Measurements from ENCODE around the gene OSBPL10.

OSBPL10 gene

GRCh38 chr3:31653464-31653863 is 327.6 kb downstream of the OSBPL10 start:
- Mint-ChIP-seq H3K9me3 (peaks cover 75% of the 10 kb centered on the region), H3K36me3 (ENCODE audit: low read depth) (peaks cover 65% of the 10 kb centered on the region), H3K4me1 (ENCODE audit: low read depth) (no peaks in the 10 kb centered on the region), H3K27me3 (no peaks in the 10 kb centered on the region), H3K27ac (no peak overlapping the region), H3K4me3 (no peak overlapping the region)

DNA sequence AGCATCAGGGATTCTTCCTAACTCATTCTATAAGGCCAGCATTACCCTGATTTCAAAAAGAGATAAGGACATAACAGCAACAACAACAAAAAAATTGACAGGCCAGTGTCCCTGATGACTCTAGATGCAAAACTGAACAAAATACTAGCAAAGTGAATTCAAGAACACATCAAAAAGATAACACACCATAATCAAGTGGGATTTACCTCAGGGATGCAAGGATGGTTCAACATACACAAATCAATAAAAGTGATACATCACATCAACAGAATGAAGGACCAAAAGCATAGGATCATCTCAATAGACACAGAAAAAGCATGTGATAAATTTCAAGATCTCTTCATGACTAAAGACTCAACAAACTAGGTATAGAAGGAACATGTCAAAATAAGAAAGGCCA is 328.8 kb downstream of the OSBPL10 start:
- Mint-ChIP-seq H3K4me1 (ENCODE audit: low read depth) (no peaks in the 10 kb centered on the region), H3K4me3 (no peak overlapping the region), H3K36me3 (ENCODE audit: low read depth) (peaks cover 63% of the 10 kb centered on the region), H3K27ac (no peak overlapping the region), H3K27me3 (no peaks in the 10 kb centered on the region), H3K9me3 (peaks cover 72% of the 10 kb centered on the region)

DNA sequence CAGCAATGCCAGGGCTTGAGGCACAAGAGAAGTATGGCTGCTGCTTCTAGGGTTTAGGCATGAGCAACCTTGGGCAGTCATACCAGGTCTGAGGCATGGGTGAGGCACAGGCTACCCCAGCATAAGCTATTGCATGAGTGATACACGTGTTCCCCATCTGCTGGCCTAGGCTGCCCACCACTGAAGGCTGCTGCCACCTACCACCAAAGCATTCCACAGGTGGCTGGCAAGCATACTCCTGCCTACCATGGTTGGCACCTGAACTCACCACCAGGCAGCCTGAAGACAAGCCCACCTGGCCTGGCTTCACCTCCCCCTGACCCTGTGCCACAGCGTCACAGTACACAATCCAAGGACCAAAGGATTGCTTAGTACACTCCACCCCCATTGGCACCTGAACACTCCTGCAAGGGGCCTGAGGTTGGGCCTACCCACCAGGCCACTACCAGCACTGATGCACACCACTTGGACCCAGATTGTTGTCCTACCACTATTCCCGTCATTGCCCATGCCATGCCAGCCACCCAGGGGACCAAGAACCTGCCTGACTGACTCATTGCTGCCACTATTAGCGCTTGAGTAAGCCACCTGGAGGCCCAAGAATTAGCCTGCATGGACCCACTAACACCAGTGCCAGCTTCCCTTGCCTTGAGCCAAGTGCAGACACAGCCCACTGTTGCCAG is 332.6 kb downstream of the OSBPL10 start:
- Mint-ChIP-seq H3K4me3 (no peak overlapping the region), H3K9me3 (peaks cover 52% of the 10 kb centered on the region), H3K27ac (no peak overlapping the region), H3K36me3 (ENCODE audit: low read depth) (peaks cover 72% of the 10 kb centered on the region), H3K27me3 (no peaks in the 10 kb centered on the region), H3K4me1 (ENCODE audit: low read depth) (no peaks in the 10 kb centered on the region)

DNA sequence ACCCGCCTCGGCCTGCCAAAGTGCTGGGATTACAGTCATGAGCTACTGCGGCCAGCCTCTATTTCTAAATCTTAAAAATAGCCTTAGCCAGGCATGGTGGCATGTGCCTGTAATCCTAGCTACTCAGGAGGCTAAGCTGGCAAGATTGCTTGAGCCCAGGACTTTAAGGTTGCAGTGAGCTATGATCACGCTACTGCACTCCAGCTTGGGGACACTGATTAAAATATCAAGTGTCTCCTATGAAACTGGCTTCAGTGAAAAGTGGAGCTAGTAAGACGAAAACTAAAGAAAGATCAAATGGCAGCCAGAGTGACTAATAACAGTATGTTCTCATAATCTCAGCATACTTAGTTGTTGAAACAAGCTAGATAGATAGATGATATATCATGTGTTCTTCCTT is 335.8 kb downstream of the OSBPL10 start:
- Mint-ChIP-seq H3K27me3 (no peaks in the 10 kb centered on the region), H3K4me3 (no peak overlapping the region), H3K27ac (no peak overlapping the region), H3K9me3 (peaks cover 36% of the 10 kb centered on the region), H3K36me3 (ENCODE audit: low read depth) (peaks cover 53% of the 10 kb centered on the region), H3K4me1 (ENCODE audit: low read depth) (no peaks in the 10 kb centered on the region)

DNA sequence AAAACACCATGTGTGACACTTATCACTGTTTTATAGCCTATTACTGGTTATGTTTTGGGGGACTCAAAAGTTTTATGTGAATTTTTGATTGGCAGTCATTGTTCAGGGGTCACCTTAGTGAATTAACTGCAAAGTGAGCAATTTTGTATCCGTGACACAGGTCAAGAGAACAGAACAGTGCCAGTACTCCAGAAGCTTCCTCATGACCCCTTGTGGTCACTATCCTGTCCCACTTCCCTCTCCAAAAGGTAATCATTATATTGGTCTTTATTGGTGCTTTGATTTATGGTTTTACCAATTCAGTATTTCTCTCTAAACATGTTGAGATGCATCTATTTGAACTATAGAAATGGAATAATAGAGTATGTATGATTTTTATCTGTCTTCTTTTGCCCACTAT is 341.2 kb downstream of the OSBPL10 start:
- Mint-ChIP-seq H3K36me3 (ENCODE audit: low read depth) (peaks cover 44% of the 10 kb centered on the region), H3K27ac (no peak overlapping the region), H3K4me1 (ENCODE audit: low read depth) (peaks cover 32% of the 10 kb centered on the region)

DNA sequence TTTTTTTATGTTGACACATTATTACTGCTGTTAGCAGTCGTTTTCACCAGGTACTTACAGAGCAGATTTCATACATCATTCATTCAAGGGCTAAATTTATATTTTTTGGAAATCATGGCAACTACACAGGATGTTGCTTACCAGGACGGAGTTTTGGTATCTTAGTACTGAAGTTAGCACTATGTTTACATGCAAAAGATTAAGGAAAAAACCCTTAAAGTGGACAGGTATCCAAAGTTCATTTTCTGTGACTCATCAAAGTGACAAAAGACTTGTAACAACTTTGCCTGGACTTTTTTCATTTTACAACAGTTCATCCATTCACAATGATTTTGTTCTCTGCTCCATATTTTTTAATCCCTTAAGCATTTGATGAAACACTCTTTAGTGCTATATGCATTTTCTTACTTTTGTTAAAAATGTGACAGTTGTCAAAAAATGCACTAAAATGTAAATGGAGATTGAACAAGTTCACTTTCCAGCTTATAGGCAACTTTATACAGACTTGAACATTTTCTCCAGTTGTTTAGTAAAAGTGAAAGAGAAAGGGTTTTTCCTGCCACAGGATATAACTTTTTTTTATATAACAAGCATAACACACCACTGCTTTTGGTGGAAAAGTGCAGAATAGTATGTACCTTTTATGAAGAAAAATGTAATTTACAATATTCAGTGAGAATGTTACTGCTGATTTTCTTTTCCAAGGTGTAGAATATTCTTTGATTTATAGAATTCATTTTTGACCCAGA is 344.2 kb downstream of the OSBPL10 start:
- no peak overlapping the region for H3K4me3 Mint-ChIP-seq
- H3K27ac Mint-ChIP-seq: peak overlapping the region; percentile 71
- no peaks in the 10 kb centered on the region for H3K27me3 Mint-ChIP-seq
- H3K36me3 Mint-ChIP-seq (ENCODE audit: low read depth): peaks cover 53% of the 10 kb centered on the region
- peaks cover 46% of the 10 kb centered on the region for H3K4me1 Mint-ChIP-seq (ENCODE audit: low read depth)
- H3K9me3 Mint-ChIP-seq: no peaks in the 10 kb centered on the region

More for the DNA sequence above, 341.2 kb downstream of the OSBPL10 start:
- Mint-ChIP-seq H3K4me3 (no peak overlapping the region), H3K27me3 (no peaks in the 10 kb centered on the region), H3K9me3 (peaks cover 4% of the 10 kb centered on the region)

- no peaks in the 10 kb centered on the region for H3K9me3 Mint-ChIP-seq
- peaks cover 62% of the 10 kb centered on the region for H3K36me3 Mint-ChIP-seq (ENCODE audit: low read depth)
- peaks cover 46% of the 10 kb centered on the region for H3K4me1 Mint-ChIP-seq (ENCODE audit: low read depth)
- no peaks in the 10 kb centered on the region for H3K27me3 Mint-ChIP-seq
- no peak overlapping the region for H3K4me3 Mint-ChIP-seq
- H3K27ac Mint-ChIP-seq: peak overlapping the region; percentile 19
These were observed 345.0 kb downstream of the OSBPL10 start for GRCh38 chr3:31636049-31636448.

DNA sequence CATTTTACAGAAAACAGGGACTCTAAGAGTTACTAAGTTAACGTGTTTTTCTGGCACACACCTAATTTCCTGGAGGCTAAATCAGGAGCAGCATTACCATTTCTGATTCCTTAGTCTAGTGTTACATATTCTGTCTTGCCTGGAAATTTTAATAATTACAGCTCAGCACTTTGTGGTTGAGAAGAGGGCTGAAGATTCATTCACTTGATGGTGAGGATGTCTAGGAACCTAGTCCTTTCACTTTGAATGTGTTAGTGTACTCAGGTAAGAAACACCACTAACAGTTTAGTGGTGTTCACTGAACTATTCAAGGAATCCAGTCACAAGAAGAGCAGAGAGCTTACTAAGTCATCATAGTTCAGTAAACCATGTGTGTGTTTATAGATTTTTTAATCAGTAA is 345.5 kb downstream of the OSBPL10 start:
- Mint-ChIP-seq H3K36me3 (ENCODE audit: low read depth) (peaks cover 66% of the 10 kb centered on the region), H3K4me3 (no peak overlapping the region), H3K27ac (peak overlapping the region; percentile 19), H3K4me1 (ENCODE audit: low read depth) (peaks cover 46% of the 10 kb centered on the region), H3K27me3 (no peaks in the 10 kb centered on the region), H3K9me3 (no peaks in the 10 kb centered on the region)

DNA sequence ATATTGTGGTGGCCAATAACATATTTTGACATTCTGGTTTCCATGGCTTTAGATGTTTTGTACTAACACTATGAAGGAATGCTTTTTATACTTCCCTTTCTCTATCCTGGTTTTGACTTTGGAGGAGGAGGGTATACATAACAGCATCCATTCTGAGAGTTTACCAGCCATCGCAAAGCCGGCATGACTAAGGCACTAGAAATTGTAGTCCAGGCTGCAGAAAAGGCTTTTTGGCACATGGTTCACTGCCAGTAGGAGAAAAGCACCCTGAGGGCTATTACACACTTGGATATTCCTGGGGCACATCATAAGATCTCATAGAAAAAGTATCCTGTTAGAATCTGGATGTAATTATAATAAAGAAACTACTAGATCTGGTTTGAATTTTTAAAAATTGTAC is 346.6 kb downstream of the OSBPL10 start:
- Mint-ChIP-seq H3K27me3 (no peaks in the 10 kb centered on the region), H3K36me3 (ENCODE audit: low read depth) (peaks cover 77% of the 10 kb centered on the region), H3K27ac (no peak overlapping the region), H3K4me1 (ENCODE audit: low read depth) (peaks cover 46% of the 10 kb centered on the region), H3K9me3 (no peaks in the 10 kb centered on the region), H3K4me3 (no peak overlapping the region)

DNA sequence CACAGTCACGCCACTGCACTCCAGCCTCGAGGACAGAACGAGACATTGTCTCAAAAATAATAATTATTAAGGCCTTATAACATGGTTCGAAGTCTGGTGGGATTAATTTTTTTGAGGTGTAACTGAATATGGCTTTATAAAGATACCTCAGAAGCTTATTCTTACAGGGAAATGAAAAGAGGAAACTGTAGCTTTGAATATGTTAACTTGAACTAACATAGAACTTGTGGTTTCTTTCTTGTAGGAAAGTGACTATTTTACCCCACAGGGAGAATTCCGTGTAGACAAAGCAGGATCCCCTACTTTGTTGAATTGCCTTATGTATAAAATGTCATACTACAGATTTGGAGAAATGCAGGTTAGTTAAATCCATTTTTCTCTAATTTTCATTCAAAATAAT is 352.0 kb downstream of the OSBPL10 start:
- Mint-ChIP-seq H3K27me3 (no peaks in the 10 kb centered on the region), H3K27ac (no peak overlapping the region), H3K4me1 (ENCODE audit: low read depth) (peaks cover 23% of the 10 kb centered on the region), H3K4me3 (no peak overlapping the region), H3K36me3 (ENCODE audit: low read depth) (peaks cover 90% of the 10 kb centered on the region), H3K9me3 (no peaks in the 10 kb centered on the region)

GRCh38 chr3:31625358-31625757 is 355.7 kb downstream of the OSBPL10 start:
- H3K4me1 Mint-ChIP-seq (ENCODE audit: low read depth): peaks cover 32% of the 10 kb centered on the region
- H3K36me3 Mint-ChIP-seq (ENCODE audit: low read depth): peaks cover 87% of the 10 kb centered on the region
- H3K27me3 Mint-ChIP-seq: no peaks in the 10 kb centered on the region
- H3K9me3 Mint-ChIP-seq: no peaks in the 10 kb centered on the region
- H3K4me3 Mint-ChIP-seq: no peak overlapping the region
- no peak overlapping the region for H3K27ac Mint-ChIP-seq

DNA sequence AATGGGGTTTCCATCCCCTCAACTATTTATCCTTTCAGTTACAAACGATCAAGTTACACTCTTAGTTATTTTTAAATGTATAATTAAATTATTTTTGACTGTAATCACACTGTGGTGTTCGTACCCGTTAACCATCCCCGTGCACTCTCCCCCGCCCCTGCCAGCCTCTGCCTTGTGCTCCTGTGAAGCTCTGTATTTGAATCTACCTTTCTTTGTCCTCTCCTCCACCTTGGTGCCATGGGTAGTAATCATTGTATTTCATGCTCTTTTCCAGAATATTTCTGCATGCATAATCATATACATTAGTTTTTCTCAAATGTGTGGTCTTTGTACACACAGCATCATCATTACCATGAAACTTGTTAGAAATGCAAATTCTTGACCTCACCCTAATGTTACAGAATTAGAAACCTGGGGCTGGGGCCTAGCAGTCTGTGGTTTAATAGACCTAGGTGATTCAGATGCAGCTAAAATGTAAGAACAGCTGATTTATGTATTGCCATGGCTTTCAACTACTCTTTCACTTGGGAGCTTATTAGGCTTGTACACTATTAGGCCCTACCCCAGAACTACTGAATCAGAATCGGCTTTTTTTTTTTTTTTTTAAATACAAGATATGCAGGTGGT is 356.9 kb downstream of the OSBPL10 start:
- Mint-ChIP-seq H3K27ac (no peak overlapping the region), H3K9me3 (no peaks in the 10 kb centered on the region), H3K36me3 (ENCODE audit: low read depth) (peaks cover 82% of the 10 kb centered on the region), H3K4me1 (ENCODE audit: low read depth) (peaks cover 35% of the 10 kb centered on the region), H3K27me3 (no peaks in the 10 kb centered on the region), H3K4me3 (no peak overlapping the region)

- Mint-ChIP-seq H3K27me3 (no peaks in the 10 kb centered on the region), H3K36me3 (ENCODE audit: low read depth) (peaks cover 80% of the 10 kb centered on the region), H3K4me1 (ENCODE audit: low read depth) (peaks cover 26% of the 10 kb centered on the region), H3K27ac (no peak overlapping the region), H3K4me3 (no peak overlapping the region), H3K9me3 (no peaks in the 10 kb centered on the region)
These were observed 358.3 kb downstream of the OSBPL10 start for GRCh38 chr3:31622636-31623288.

DNA sequence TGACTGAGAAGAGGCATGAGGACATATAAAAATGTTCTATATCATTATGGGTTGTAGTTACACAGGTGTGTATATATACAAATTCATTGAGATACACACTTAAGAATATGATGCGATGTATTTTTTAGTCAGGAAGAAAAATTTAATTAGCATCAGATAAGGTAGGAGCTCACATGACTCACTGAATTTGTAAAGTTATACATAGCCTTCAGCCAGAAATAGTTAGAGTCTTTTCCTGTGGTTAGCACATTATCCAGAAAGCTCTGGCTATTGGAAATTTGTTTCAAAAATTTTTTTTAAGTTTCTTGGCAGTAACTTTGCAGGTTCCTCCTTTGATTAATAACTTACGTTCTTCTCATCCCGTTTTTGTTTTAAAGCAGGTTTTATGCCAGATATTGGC is 359.7 kb downstream of the OSBPL10 start:
- Mint-ChIP-seq H3K27me3 (no peaks in the 10 kb centered on the region), H3K27ac (no peak overlapping the region), H3K36me3 (ENCODE audit: low read depth) (peaks cover 78% of the 10 kb centered on the region)

DNA sequence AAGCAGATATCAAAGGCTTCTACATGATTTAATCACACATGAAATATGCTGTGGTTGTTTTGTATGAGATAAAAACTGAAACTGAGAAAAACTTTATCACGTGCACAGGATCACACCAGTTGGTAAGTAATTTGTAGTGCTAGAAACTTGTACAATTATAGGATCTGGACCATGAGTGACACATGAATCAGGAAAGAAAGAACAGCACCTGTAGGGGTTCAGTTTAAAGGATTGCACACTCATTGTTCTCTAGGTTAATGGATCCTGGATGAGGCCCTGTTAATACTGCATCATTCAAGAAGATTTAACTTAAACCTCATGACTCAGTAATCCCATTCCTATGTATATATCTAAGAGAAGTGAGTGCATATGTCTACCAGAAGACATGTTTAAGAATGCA is 360.4 kb downstream of the OSBPL10 start:
- H3K27me3 Mint-ChIP-seq: no peaks in the 10 kb centered on the region
- H3K27ac Mint-ChIP-seq: peak overlapping the region; percentile 8
- peaks cover 26% of the 10 kb centered on the region for H3K4me1 Mint-ChIP-seq (ENCODE audit: low read depth)
- no peaks in the 10 kb centered on the region for H3K9me3 Mint-ChIP-seq
- H3K4me3 Mint-ChIP-seq: no peak overlapping the region
- peaks cover 78% of the 10 kb centered on the region for H3K36me3 Mint-ChIP-seq (ENCODE audit: low read depth)

More for the DNA sequence above, 359.7 kb downstream of the OSBPL10 start:
- no peaks in the 10 kb centered on the region for H3K9me3 Mint-ChIP-seq
- no peak overlapping the region for H3K4me3 Mint-ChIP-seq
- H3K4me1 Mint-ChIP-seq (ENCODE audit: low read depth): peaks cover 25% of the 10 kb centered on the region

All from stimulated activated naive CD8-positive, alpha-beta T cell treated with anti-CD3 and anti-CD28 coated beads, Interleukin-15, Interleukin-2, amounts not matched to agents 100 ng/mL and 50 ng/mL, for 24 hours (primary cell).